OCI-LY7 (cell line): ENCODE measurements around the gene TMEM50A.

Source experiments
- CTCF ChIP-seq: fragments of 200-600 bp; sonication (generic); conservative IDR thresholded peaks from 2 replicates; pipeline ENCODE4 v1.5.1; 2014; ENCODE audit warnings: mild to moderate bottlenecking, antibody characterized with exemption, low read length, moderate library complexity, mixed read lengths
- EZH2phosphoT487 ChIP-seq: fragments of 200-600 bp; sonication (generic); IDR thresholded peaks from 2 replicates; pipeline ENCODE4 v1.6.1; 2018; ENCODE audit warnings: low read depth, borderline replicate concordance, mild to moderate bottlenecking, mixed run types, antibody characterized with exemption, low read length, moderate library complexity, mixed read lengths

GRCh38 chr1:25347556-25347955 lies 9.4 kb downstream of the TMEM50A start:
- TF ChIP-seq CTCF (no peak), EZH2phosphoT487 (no peak)
